Measurements from ENCODE around the gene CDH9.

DNA sequence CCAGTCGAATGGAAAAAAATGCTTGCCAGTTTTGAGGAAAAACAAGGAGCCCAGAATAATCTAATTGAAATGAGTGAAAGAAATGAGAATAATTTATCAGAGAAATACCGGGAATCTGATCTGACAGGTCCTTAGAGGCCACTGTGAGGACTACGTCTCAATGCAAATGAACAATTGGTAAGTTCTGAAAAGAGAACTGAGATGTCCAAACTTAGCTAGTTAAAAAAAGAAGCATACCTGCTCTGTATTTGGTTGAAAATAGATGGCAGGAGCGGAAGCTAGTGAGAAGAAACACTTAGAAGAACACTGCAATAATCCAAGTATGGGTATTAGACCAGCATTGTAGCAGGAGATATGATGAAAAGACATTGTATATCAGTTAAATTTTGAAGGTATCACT, 161.2 kb downstream of the CDH9 start:
- TF ChIP-seq RAD21 (IDR thresholded peaks at IDR 0.05; ENCODE audit: low read depth), result no peak
- TF ChIP-seq, protein P1, sequence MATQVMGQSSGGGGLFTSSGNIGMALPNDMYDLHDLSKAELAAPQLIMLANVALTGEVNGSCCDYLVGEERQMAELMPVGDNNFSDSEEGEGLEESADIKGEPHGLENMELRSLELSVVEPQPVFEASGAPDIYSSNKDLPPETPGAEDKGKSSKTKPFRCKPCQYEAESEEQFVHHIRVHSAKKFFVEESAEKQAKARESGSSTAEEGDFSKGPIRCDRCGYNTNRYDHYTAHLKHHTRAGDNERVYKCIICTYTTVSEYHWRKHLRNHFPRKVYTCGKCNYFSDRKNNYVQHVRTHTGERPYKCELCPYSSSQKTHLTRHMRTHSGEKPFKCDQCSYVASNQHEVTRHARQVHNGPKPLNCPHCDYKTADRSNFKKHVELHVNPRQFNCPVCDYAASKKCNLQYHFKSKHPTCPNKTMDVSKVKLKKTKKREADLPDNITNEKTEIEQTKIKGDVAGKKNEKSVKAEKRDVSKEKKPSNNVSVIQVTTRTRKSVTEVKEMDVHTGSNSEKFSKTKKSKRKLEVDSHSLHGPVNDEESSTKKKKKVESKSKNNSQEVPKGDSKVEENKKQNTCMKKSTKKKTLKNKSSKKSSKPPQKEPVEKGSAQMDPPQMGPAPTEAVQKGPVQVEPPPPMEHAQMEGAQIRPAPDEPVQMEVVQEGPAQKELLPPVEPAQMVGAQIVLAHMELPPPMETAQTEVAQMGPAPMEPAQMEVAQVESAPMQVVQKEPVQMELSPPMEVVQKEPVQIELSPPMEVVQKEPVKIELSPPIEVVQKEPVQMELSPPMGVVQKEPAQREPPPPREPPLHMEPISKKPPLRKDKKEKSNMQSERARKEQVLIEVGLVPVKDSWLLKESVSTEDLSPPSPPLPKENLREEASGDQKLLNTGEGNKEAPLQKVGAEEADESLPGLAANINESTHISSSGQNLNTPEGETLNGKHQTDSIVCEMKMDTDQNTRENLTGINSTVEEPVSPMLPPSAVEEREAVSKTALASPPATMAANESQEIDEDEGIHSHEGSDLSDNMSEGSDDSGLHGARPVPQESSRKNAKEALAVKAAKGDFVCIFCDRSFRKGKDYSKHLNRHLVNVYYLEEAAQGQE (IDR thresholded peaks at IDR 0.05; ENCODE audit: low read depth), result no peak
- TF ChIP-seq, protein P2, sequence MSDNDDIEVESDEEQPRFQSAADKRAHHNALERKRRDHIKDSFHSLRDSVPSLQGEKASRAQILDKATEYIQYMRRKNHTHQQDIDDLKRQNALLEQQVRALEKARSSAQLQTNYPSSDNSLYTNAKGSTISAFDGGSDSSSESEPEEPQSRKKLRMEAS (IDR thresholded peaks at IDR 0.05), result no peak
- no peak for TF ChIP-seq EP300 (IDR thresholded peaks at IDR 0.05; ENCODE audit: borderline replicate concordance)
- no peak for TF ChIP-seq CREB1 (IDR thresholded peaks at IDR 0.05; ENCODE audit: low read depth)
- no peak for TF ChIP-seq CEBPB (IDR thresholded peaks at IDR 0.05)
- TF ChIP-seq NFIC (IDR thresholded peaks at IDR 0.05), result no peak
- no peak for TF ChIP-seq TAF1 (IDR thresholded peaks at IDR 0.05; ENCODE audit: low read depth)
- no peak for TF ChIP-seq YY1 (IDR thresholded peaks at IDR 0.05; ENCODE audit: low read depth)
- no peak for TF ChIP-seq EGR1 (IDR thresholded peaks at IDR 0.05)
- no peak for TF ChIP-seq FOXM1 (IDR thresholded peaks at IDR 0.05; ENCODE audit: borderline replicate concordance, low read depth)
- no peak for TF ChIP-seq TEAD4 (IDR thresholded peaks at IDR 0.05)
- TF ChIP-seq, protein P3, sequence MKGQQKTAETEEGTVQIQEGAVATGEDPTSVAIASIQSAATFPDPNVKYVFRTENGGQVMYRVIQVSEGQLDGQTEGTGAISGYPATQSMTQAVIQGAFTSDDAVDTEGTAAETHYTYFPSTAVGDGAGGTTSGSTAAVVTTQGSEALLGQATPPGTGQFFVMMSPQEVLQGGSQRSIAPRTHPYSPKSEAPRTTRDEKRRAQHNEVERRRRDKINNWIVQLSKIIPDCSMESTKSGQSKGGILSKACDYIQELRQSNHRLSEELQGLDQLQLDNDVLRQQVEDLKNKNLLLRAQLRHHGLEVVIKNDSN (IDR thresholded peaks at IDR 0.05), result no peak
- no peak for TF ChIP-seq TCF12 (IDR thresholded peaks at IDR 0.05; ENCODE audit: low read depth)
